Stimulated activated CD8-positive, alpha-beta memory T cell treated with anti-CD3 and anti-CD28 coated beads, Interleukin-12 subunit alpha, Interleukin-12 subunit beta, amount 100 ng/mL, for 4 hours (primary cell): ENCODE measurements around the gene RIN3.

Source experiments
- DNase-seq: peaks from one replicate; pipeline ENCODE4 v3.0.0-alpha.2; 2020; ENCODE audit warnings: low read depth

Gene RIN3

DNA sequence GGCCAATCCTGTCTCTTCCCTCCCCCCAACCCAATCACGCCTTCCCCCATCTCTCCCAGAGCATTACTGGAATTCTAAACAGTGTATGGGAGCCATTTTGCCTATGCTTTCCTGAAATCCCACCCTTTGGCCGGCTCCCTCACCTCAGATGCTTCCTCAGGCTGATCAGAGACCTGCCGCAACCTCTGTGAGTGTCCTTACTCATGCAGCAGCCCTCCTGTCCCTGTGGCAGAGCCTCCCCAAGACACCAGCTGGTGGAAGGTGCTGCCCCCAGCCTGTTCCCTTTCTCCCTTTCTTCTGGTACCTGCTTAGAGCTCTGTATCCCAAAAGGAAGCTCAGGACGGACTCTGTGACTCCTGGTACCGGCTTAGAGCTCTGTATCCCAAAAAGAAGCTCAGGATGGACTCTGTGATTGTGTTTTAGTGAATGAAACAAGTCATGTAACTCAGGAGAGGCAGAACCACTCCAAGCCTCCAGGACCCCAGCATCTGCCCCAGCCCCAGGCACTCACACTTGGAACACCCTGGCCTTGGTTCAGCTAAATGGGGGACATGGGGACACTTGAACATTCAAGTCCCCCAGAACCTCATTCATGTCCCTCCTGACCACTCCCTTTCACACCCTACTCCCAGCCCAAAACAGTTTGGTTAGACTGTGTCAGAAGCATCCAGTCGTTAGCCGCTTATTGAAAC, 29.3 kb upstream of the RIN3 start:
- no peak for DNase-seq

DNA sequence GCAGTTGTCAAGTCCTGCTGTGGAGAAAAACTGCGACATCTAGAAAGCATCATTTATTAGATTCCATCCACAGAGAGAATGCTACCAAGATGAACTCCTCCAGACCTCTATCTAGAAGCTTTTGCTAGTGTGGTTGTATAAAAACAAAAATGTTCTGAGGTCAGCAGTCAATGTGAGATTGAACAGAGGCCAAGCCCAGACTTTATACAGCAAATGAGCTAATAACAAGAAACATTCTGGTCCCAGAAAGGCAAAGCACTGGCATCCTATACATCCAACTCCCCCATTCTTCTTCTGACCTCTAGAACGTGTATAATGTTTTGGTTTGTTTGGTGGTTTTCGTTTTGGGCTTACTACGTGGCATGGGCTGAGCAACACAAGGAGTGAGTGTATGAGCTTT, 26.7 kb upstream of the RIN3 start:
- DNase-seq = no peak

- no peak for DNase-seq
Observed at GRCh38 chr14:92487513-92488133, 26.0 kb upstream of the RIN3 start.

DNA sequence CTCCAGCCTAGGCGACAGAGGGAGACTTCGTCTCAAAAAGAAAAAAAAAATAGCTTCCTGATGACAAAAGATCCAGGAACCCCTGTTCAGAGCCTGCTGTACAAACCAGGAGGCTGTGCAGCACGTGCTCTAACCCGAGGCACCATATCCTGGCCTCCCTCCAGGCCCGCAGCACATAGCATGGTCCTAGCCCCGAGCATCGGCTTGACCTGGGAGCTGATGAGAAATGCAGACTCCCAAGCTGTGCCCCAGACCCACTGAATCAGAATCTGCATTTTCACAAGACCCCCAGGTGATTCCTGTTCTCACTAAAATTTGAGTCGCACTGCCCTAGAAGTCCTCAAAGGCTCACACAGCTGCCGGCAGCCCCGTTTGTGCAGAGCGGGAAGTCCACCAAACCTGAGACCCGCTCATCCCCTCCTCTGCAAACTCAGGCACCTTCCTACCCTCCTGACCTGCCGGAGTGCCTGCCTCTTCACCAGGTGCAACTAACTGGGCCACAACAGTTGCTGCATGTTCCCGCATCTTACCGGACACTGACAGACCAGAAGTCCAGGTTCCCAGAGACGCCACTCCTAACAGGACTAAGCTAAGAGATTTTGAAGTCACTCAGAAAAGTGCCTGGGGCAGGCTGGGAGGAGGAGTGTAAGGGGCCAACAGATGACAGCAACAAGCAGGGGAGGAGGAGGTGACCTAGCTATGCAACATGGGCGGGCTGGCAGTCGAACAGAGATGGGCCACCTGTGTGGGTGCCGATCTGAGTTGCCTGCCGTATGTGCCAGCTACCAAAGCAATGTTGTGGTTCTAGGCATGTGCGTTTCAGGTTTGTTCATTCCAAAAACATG, 24.0 kb upstream of the RIN3 start:
- DNase-seq = no peak

DNA sequence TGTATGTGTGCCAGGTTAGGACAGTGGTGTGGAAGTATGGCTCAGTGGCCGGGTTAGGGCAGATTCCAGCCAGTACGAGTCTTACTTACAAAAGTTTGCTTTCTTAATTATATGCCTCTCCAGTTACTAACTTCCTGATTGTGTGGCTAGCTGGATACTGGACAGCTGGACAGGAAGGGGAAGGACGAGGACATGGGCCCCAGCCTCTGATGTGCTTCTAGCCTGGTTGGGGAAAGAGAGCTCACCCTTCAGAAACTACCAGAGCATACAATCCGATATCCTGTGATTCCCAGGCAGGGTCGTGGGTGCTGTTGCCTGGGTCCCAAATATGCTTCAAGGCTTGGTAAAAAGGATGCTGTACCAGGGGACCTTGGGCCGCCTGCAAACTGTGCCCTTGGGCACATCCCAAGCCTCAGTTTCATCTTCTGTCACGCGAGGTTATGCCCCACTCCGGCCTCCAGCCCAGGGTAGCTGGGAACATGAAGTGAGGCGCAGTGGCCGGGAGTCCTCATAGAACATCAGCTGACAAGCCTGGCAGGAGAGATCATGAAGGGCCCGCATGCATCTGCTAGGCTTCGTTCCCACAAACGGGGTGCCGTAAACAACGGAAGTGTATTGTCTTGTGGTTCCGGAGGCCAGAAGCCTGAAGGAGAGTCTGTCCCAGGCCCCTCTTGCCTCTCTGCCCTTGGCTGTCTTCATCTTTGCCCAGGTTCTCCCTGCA, 23.2 kb upstream of the RIN3 start:
- no peak for DNase-seq

- no peak for DNase-seq
Observed at GRCh38 chr14:92491782-92492181, 21.8 kb upstream of the RIN3 start.

DNA sequence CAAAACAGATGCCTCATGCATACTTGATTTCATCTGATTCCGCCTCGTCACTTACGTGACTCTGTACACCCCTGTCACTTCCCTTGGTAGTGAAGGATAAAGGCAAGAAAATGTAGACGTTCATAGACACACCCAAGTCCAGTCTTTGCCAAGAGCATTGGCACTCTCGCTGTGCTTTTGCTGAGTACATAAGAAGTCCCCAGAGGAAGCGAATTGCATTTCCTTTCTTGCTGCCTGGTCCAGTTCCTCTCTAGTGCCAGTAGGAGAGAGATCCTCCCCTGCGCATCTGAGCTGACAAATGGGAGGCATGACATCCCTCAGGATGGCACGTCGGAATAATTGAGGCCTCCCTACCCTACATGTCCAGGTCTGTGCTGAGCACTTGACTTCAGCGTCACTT, 21.3 kb upstream of the RIN3 start:
- no peak for DNase-seq

DNA sequence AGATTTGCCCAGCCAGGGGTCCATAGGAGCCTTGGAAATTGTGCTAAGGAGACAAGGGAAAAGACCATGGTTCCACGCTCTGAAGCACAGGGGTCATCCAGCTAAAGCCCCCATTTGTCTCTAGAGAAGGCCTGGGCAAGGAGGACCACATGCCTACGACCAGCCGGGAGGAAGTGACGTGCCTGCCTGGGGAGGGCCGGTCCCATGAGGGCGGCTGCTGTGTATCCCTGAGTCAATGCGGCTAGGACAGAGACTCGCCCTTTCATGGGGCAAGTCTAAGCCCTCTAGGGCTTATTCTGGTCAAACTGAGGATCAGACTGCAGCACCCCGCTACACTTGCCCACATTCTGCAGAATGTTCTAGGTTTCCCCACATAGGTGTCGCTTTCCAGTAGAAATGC, 20.6 kb upstream of the RIN3 start:
- no peak for DNase-seq

- no peak for DNase-seq
Observed at GRCh38 chr14:92493492-92493891, 20.1 kb upstream of the RIN3 start.

GRCh38 chr14:92494512-92494911, 19.1 kb upstream of the RIN3 start:
- DNase-seq = no peak

DNA sequence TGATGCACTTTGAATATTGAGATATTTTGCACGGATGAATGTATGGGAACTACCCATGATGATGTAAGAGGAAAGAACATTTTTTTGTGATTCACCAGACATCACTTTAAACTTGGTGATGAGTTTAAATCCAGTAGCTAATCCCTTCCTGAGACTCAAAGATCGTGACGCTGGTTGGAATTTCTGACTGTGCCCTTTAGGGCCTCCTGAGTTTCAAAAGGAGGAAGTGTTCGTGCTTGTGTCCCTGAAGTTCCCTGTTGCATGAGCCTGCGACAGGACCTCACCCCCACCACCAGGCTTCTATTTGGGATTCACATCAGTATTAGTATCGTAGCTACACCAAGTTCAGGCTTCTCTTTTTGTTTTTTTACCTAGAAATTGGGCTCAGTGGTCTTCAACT, 18.6 kb upstream of the RIN3 start:
- no peak for DNase-seq

- DNase-seq = no peak
Observed at GRCh38 chr14:92496191-92496857, 17.3 kb upstream of the RIN3 start.

DNA sequence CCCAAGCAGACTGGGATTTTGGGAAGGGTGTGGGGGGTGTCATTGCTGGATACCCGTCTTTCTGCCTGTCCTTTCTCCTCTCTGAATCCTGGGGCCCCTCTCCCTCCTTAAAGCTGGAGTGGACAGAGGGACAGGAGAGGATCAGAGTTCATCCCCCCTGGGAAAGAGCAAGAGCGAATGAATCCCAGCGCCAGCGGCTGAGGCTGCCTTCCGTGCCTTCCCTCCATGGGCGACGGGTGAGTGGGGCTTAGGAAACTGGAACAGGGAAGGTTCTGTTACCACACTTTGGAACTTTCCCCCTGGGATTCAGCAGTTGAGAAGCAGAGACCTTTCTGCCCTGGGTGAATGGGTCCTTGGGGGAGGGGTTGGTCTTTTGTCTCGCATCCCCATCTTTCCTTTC, 16.2 kb upstream of the RIN3 start:
- no peak for DNase-seq

GRCh38 chr14:92499234-92499633, 14.3 kb upstream of the RIN3 start:
- DNase-seq = no peak

- DNase-seq = no peak
Observed at GRCh38 chr14:92500491-92500941, 13.1 kb upstream of the RIN3 start.

DNA sequence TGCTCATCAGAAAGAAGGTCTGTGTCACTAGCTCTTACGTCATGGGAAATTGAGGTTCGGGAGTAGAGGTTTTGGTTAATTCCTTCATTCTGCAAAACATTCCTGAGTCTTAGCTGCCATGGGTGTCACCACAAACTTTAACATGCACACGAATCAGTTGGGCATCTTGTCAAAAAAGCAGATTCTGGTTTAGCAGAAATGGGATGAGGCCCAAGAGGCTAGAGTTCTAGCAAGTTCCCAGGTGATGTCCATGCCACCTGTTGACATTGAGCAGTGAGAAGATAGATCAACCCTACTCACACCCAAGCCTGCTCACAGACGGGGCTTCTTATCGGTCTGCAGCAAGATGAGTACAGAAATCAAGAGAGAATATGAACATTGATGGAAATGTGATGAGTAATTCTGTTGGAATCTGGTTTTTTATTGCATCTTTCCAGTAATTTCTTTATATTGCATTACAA, 11.7 kb upstream of the RIN3 start:
- DNase-seq = no peak

DNA sequence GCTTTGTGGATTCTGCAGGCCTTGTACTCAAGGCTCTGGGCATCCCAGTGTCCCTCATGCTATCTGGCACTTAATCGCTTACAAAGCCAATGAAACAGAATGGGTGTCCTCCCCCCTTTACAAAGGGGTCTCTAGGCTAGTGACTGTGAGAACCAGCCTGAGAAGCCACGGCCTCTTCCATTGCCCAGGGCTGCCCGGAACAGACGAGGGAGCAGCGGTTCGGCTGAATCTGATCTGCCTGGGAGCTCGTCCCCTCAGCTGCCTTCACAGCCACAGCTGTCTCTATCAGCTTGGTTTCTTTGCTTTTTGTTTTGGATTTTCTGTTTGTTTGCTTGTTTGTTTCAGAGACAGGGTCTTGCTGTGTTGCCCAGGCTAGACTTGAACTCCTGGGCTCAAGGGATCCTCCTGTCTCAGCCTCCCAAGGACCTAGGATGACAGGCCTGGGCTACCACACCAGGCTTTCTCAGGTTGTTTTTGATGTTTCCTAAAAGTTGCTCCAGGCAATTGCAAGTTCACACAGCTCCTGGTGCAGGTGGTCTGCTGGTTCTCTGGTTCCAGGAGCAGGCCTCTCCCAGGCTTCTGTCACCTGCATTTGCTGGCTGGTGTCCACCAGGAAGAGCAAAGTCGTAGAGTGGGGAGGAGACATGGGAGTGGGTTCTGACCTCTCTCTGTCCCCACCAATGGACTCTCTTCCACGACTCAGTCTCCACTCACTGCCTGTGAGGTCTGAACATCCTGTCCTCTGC, 10.9 kb upstream of the RIN3 start:
- DNase-seq = no peak

GRCh38 chr14:92503756-92504491, 9.7 kb upstream of the RIN3 start:
- DNase-seq = no peak

DNA sequence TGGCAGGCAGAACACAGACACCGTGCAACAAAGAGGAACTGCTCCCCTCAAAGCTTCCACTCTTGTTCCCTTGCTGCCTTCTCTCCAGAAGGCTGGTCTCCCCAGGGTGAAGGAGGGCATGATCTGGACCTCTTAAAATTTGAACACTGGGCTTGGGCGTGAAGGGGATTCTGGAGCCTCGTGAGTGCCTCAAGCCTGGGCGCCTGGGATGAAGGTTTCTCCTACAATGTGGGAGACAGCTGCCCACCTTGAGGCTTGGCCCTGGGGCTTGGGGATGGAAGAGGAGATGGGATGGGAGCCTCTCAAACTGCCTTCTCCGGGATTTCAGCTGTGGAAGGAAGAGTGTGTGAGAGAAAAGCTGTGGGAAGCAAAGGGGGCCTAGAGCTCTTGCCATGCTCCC, 7.8 kb upstream of the RIN3 start:
- DNase-seq = no peak

- no peak for DNase-seq
Observed at GRCh38 chr14:92506231-92506630, 7.3 kb upstream of the RIN3 start.
